Left renal pelvis (tissue), 4 donors: ENCODE data around the gene PLBD2. TPM values are rescaled to one million over a fixed set of nuclear protein-coding genes. Genes with fewer than 3 reads are reported as not detected.
A peak's percentile ranks its signal among the peaks of the same experiment; 100 is the strongest.

Source experiments
- DNase-seq, 4 donors: peaks; one replicate each; pipeline ENCODE4 v3.0.0-alpha.2; 2013; ENCODE audit warnings: low read depth in 4 of 4, low spot score in 3 of 4
- polyA plus RNA-seq, 4 donors: library from polyadenylated mRNA; unstranded; fragments of 120-200 nt; gene quantifications; one replicate each; pipeline ENCODE4 v1.2.1, GENCODE V29; 2013; ENCODE audit not compliant: insufficient read length in 4 of 4

PLBD2 gene
- polyA plus RNA-seq, 4 donors = 17.1 to 28.0 (median 23.0) TPM

GRCh38 chr12:113413488-113413939 lies 55.1 kb downstream of the PLBD2 start:
- no peak for DNase-seq

- DNase-seq = no peak
Observed at GRCh38 chr12:113414519-113415038, 56.2 kb downstream of the PLBD2 start.

GRCh38 chr12:113416091-113416754 lies 57.8 kb downstream of the PLBD2 start:
- no peak for DNase-seq

GRCh38 chr12:113418213-113418879 lies 60.0 kb downstream of the PLBD2 start:
- no peak for DNase-seq

GRCh38 chr12:113420996-113421595 lies 62.7 kb downstream of the PLBD2 start:
- DNase-seq = no peak

- DNase-seq = peak; percentile 38 to 63 (median 59)
Observed at GRCh38 chr12:113422030-113422885, 63.9 kb downstream of the PLBD2 start, which contains the start of gene SDSL. TSS of gene SDSL (plus strand) at chr12:113422380. CDS start at chr12:113427983, 5,603 bp downstream.

GRCh38 chr12:113422886-113423669 lies 64.7 kb downstream of the PLBD2 start:
- DNase-seq = no peak

GRCh38 chr12:113424456-113424855 lies 66.1 kb downstream of the PLBD2 start:
- DNase-seq = no peak

GRCh38 chr12:113424915-113425823 lies 66.8 kb downstream of the PLBD2 start:
- no peak for DNase-seq

GRCh38 chr12:113425960-113426453 lies 67.6 kb downstream of the PLBD2 start:
- DNase-seq = no peak

GRCh38 chr12:113427882-113428281 lies 69.5 kb downstream of the PLBD2 start:
- no peak for DNase-seq

GRCh38 chr12:113428482-113428881 lies 70.1 kb downstream of the PLBD2 start:
- DNase-seq = no peak

- DNase-seq = no peak
Observed at GRCh38 chr12:113432986-113433385, 74.6 kb downstream of the PLBD2 start.

GRCh38 chr12:113435367-113435766 lies 77.0 kb downstream of the PLBD2 start:
- no peak for DNase-seq

- no peak for DNase-seq
Observed at GRCh38 chr12:113436586-113436985, 78.2 kb downstream of the PLBD2 start.

- DNase-seq = no peak
Observed at GRCh38 chr12:113436993-113437728, 78.8 kb downstream of the PLBD2 start.

GRCh38 chr12:113437729-113438100 lies 79.3 kb downstream of the PLBD2 start:
- no peak for DNase-seq
